Large intestine (tissue), 3 donors: ENCODE data around the gene TBL1XR1. TPM values are rescaled to one million over a fixed set of nuclear protein-coding genes. Genes with fewer than 3 reads are reported as not detected.
"Not testable (repeated sequence)": the region's sequence is repeated elsewhere in the genome, so short reads cannot be mapped to it uniquely, and the experiment has no call there.

Experiments
- DNase-seq, 2 donors: peaks; one replicate each; pipeline versions ENCODE4 v3.0.0 to v3.0.0-alpha.2; 2013
- H3K27ac ChIP-seq: one replicate; pipeline ENCODE4 v1.5.1; 2013; ENCODE audit warnings: low read length
- H3K27me3 ChIP-seq: 2 replicates; pipeline ENCODE4 v1.6.1; 2013; ENCODE audit warnings: low read length; ENCODE audit not compliant: control insufficient read depth, insufficient read depth
- H3K36me3 ChIP-seq: 2 replicates; pipeline ENCODE4 v1.6.1; 2013; ENCODE audit warnings: low read length; ENCODE audit not compliant: control insufficient read depth, insufficient read depth
- H3K4me1 ChIP-seq: one replicate; pipeline ENCODE4 v1.6.1; 2013; ENCODE audit warnings: low read length; ENCODE audit not compliant: control insufficient read depth, insufficient read depth
- H3K4me3 ChIP-seq: one replicate; pipeline ENCODE4 v1.5.1; 2013; ENCODE audit warnings: low read length
- H3K9me3 ChIP-seq: one replicate; pipeline ENCODE4 v1.6.1; 2013; ENCODE audit warnings: mild to moderate bottlenecking, low read depth, low read length, moderate library complexity; ENCODE audit not compliant: control insufficient read depth
- WGBS: methylation state at CpG from one replicate; pipeline ENCODE4 v1.1.5; 2013; ENCODE audit warnings: low lambda C conversion rate; ENCODE audit not compliant: insufficient coverage; 5-methylcytosine and 5-hydroxymethylcytosine counted together
- polyA plus RNA-seq: library from polyadenylated mRNA; unstranded; fragments of 120-200 nt; gene quantifications from one replicate; pipeline ENCODE4 v1.2.1, GENCODE V29; 2013

The TBL1XR1 gene
- polyA plus RNA-seq, 1 donor: 75.7 TPM

DNA sequence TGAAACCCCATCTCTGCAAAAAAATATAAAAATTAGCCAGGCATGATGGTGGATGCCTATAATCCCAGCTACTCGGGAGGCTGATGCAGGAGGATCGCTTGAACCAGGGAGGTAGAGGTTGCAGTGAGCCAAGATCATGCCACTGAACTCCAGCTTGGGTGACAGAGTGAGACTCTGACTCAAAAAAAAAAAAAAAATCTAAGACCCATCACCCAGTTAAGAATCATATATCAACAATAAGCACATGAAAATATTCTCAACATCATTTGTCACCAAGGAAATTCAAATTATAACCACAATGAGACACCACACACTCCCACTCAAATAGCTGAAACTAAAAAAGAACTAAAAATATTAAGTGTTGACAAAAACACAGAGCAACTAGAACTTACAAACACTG lies 35.7 kb downstream of the TBL1XR1 start:
- not testable (repeated sequence) for H3K4me3 ChIP-seq, H3K4me1 ChIP-seq, H3K27me3 ChIP-seq, H3K9me3 ChIP-seq, DNase-seq, H3K27ac ChIP-seq, H3K36me3 ChIP-seq
- WGBS: no CpG with 5 or more reads among the region's 2 CpGs

DNA sequence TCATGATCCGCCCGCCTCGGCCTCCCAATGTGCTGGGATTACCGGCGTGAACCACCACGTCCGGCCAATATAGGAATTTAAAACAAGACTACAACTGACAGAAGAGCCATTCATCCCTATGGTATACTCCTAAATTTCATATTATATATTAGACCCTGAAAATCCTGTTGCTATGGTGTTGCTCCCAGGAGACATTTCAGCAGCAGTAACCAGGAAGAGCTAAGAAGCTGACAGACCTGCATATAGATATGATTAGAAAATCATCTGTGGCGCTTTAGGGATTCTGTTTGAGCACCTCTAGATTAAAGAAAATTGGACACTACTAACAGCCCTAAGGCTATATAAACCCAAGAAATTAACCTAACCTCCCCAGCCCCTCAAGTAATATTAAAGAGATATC lies 38.8 kb downstream of the TBL1XR1 start:
- WGBS: 80% methylated on average over 1 of the region's 8 CpGs
- H3K27me3 ChIP-seq: no peaks in the 10 kb centered on the region
- H3K4me3 ChIP-seq: no peak overlapping the region
- no peaks in the 10 kb centered on the region for H3K9me3 ChIP-seq
- no peaks in the 10 kb centered on the region for H3K4me1 ChIP-seq
- H3K36me3 ChIP-seq: peaks cover 2% of the 10 kb centered on the region
- no peak for DNase-seq
- H3K27ac ChIP-seq: no peak overlapping the region

DNA sequence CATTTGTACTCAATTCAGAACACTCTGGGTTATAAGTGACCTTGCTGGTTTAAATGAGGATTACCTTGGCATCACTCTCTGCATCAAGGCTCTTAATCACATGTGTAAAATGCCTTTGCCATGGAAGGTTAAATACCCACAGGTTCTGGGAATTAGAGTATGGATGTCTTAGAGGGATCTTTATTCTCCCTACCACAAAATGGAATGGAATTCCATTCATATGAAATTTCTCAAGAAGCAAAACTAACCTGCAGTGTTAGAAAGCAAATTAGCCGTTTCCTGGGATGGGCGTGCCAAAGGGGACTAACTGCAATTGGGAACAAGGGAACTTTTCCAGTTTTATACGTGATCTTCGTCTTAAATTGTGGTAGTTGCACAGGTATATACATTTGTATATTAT lies 39.8 kb downstream of the TBL1XR1 start:
- peaks cover 2% of the 10 kb centered on the region for H3K36me3 ChIP-seq
- H3K9me3 ChIP-seq: no peaks in the 10 kb centered on the region
- H3K27ac ChIP-seq: no peak overlapping the region
- H3K4me3 ChIP-seq: no peak overlapping the region
- no peaks in the 10 kb centered on the region for H3K27me3 ChIP-seq
- no CpG with 5 or more reads among the region's 4 CpGs for WGBS
- H3K4me1 ChIP-seq: no peaks in the 10 kb centered on the region
- DNase-seq: no peak

GRCh38 chr3:177154733-177155132 lies 42.5 kb downstream of the TBL1XR1 start:
- DNase-seq: no peak
- Histone ChIP-seq H3K36me3 (peaks cover 2% of the 10 kb centered on the region), H3K4me3 (no peak overlapping the region), H3K27ac (no peak overlapping the region), H3K27me3 (no peaks in the 10 kb centered on the region), H3K4me1 (peaks cover 16% of the 10 kb centered on the region), H3K9me3 (no peaks in the 10 kb centered on the region)
- WGBS: 74% methylated on average over 3 of the region's 3 CpGs

DNA sequence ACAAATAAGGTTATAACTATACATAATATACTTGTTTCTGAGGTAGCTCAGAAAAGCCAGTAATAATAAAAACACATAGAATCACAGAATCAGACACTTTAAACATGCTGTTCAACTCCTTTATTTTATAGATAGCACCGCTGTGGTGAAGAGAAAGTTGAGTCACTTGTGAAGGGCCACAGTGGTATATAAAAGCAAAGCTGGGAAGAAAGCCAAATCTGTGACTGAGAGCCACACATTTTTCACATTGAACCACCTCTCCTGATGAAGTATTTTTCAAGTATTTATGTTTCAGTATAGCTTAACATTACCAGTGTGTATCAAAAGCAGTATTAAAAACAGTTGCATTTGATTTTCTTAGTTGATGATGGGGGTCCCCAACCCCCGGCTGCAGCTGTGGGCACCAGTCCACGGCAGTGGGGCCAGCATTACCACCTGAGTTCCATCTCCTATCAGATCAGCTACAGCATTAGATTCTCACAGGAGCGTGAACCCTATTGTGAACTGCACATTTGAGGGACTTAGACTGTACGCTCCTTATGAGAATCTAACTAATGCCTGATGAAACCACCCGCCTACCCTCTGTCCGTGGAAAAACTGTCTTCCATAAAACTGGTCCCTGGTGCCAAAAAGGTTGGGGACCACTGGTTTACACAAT lies 46.2 kb downstream of the TBL1XR1 start:
- Histone ChIP-seq H3K4me3 (no peak overlapping the region), H3K4me1 (peaks cover 19% of the 10 kb centered on the region), H3K9me3 (no peaks in the 10 kb centered on the region), H3K27ac (no peak overlapping the region), H3K27me3 (no peaks in the 10 kb centered on the region), H3K36me3 (no peaks in the 10 kb centered on the region)
- WGBS: 60% methylated on average over 1 of the region's 7 CpGs
- no peak for DNase-seq

- H3K9me3 ChIP-seq: no peaks in the 10 kb centered on the region
- peaks cover 19% of the 10 kb centered on the region for H3K4me1 ChIP-seq
- peak in 1 of 2 donors; percentile 45 for DNase-seq
- 22% methylated on average over 2 of the region's 3 CpGs for WGBS
- H3K4me3 ChIP-seq: no peak overlapping the region
- no peaks in the 10 kb centered on the region for H3K27me3 ChIP-seq
- H3K36me3 ChIP-seq: no peaks in the 10 kb centered on the region
- H3K27ac ChIP-seq: peak overlapping the region; percentile 1
Measured at GRCh38 chr3:177150218-177150916, 46.9 kb downstream of the TBL1XR1 start.

- Histone ChIP-seq H3K4me3 (no peak overlapping the region), H3K4me1 (peaks cover 19% of the 10 kb centered on the region), H3K9me3 (peaks cover 4% of the 10 kb centered on the region), H3K27ac (no peak overlapping the region), H3K36me3 (no peaks in the 10 kb centered on the region), H3K27me3 (no peaks in the 10 kb centered on the region)
- no peak for DNase-seq
- whole genome bisulfite sequencing: no CpG with 5 or more reads among the region's 3 CpGs
Measured at GRCh38 chr3:177149106-177149505, 48.2 kb downstream of the TBL1XR1 start.

GRCh38 chr3:177147790-177148189 lies 49.5 kb downstream of the TBL1XR1 start:
- H3K4me1 ChIP-seq: peaks cover 19% of the 10 kb centered on the region
- no peak overlapping the region for H3K4me3 ChIP-seq
- no peak for DNase-seq
- H3K36me3 ChIP-seq: no peaks in the 10 kb centered on the region
- H3K27me3 ChIP-seq: no peaks in the 10 kb centered on the region
- peaks cover 4% of the 10 kb centered on the region for H3K9me3 ChIP-seq
- H3K27ac ChIP-seq: no peak overlapping the region
- no CpG with 5 or more reads among the region's 1 CpG for WGBS

DNA sequence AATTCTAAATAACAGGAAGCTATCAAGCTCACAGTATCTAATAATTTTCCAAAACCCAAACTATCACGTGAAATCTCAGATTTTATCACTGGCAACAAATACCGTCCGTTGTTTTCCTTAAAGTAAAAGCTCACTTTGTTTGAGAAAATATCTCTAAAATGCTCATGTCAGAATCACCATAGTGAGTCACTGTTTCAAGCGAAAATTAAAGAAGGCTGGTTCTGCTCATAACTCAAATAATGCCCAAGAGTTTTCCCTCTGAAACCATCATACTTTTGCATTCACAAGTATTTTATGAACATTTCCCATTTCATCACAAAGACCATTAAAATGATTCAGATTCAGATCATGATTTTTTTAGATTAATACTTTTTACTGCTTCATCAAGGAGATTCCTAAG lies 50.6 kb downstream of the TBL1XR1 start:
- no peaks in the 10 kb centered on the region for H3K27me3 ChIP-seq

DNA sequence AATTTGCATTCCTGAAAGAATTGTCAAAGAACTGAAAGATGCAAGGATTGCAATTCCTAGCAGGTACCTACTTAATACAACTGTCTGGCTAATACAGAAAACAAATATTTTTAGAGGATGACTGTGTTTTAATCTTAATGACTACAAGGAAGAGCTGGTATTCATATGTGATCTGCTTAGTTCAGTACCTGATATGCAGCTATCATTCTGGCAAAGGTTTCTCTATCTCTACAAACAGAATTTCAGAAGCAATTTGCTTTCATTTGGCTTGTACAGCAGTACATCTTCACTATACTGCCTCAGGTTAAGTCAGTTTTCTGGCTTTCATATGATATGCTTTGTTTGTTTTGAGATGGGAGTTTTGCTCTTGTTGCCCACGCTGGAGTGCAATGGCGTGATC lies 51.3 kb downstream of the TBL1XR1 start:
- Histone ChIP-seq H3K27me3 (no peaks in the 10 kb centered on the region), H3K9me3 (peaks cover 4% of the 10 kb centered on the region), H3K27ac (no peak overlapping the region), H3K4me1 (peaks cover 21% of the 10 kb centered on the region), H3K36me3 (no peaks in the 10 kb centered on the region), H3K4me3 (no peak overlapping the region)
- DNase-seq: no peak
- WGBS: no CpG with 5 or more reads among the region's 2 CpGs

More for the DNA sequence above, 50.6 kb downstream of the TBL1XR1 start:
- no peaks in the 10 kb centered on the region for H3K36me3 ChIP-seq
- 43% methylated on average over 2 of the region's 4 CpGs for WGBS
- peaks cover 4% of the 10 kb centered on the region for H3K9me3 ChIP-seq
- H3K4me1 ChIP-seq: peaks cover 26% of the 10 kb centered on the region
- DNase-seq: no peak
- H3K4me3 ChIP-seq: no peak overlapping the region
- no peak overlapping the region for H3K27ac ChIP-seq

GRCh38 chr3:177145381-177145780 lies 51.9 kb downstream of the TBL1XR1 start:
- Histone ChIP-seq H3K27ac (no peak overlapping the region), H3K9me3 (peaks cover 4% of the 10 kb centered on the region), H3K36me3 (no peaks in the 10 kb centered on the region), H3K4me1 (peaks cover 19% of the 10 kb centered on the region), H3K4me3 (no peak overlapping the region), H3K27me3 (no peaks in the 10 kb centered on the region)
- no peak for DNase-seq
- no CpG with 5 or more reads among the region's 1 CpG for WGBS
